ENCODE data around the gene P4HB. TPM values are rescaled to one million over a fixed set of nuclear protein-coding genes. Genes with fewer than 3 reads are reported as not detected.

P4HB gene
- total RNA-seq, 1 experiment from 2014 or later: 759 TPM

- POLR2A ChIA-PET: no interaction called here
- DNase-seq (ENCODE audit: low read depth, low spot score): no peak
Measured at GRCh38 chr17:81838753-81839255, 21.5 kb downstream of the P4HB start.

DNA sequence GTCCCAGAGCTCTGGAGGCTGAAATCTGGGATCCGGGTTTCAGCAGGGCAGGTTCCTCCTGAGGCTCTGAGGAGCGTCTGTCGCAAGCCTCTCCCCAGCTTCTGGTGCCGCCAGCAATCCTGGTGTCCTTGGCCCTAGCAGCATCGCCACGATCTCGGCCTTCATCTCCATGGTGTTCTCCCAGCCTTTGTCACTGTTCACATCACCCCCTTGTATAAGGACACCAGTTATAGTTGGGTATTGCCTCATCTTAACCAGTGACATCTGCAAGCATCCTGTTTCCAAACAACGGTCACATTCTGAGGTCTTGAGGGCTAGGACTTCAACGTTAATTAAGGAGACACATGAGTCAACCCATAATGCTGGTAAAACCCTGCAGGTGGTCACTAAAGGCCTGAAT is 22.7 kb downstream of the P4HB start:
- Histone ChIP-seq H3K27ac (ENCODE audit: low read length) (no peak overlapping the region), H3K36me3 (ENCODE audit: control insufficient read depth, insufficient read depth, low read length) (no peaks in the 10 kb centered on the region; the same call in 1 of the 2 replicates), H3K9me3 (ENCODE audit: control insufficient read depth, insufficient read depth, low read depth, low read length) (no peaks in the 10 kb centered on the region), H3K4me3 (ENCODE audit: low read depth in 2 of 2, low read length in 2 of 2) (no peak overlapping the region), H3K27me3 (ENCODE audit: control insufficient read depth, insufficient read depth, low read length) (no peaks in the 10 kb centered on the region), H3K4me1 (ENCODE audit: control insufficient read depth, insufficient read depth, low read length) (peaks cover 4% of the 10 kb centered on the region; the same call in 1 of the 2 replicates)
- ChIA-PET POLR2A (interaction anchor here (0.6 kb wide), 1 partner anchor 36 kb away, joined by 3 read pairs; no protein-coding TSS in a partner anchor), CTCF (no interaction called here)
- DNase-seq (ENCODE audit: low read depth, low spot score) (no peak), ATAC-seq (no peak)
- intact Hi-C loops (cut with micrococcal nuclease; ENCODE audit: unreplicated experiment) (no loop called here), in situ Hi-C loops (cut with HindIII; ENCODE audit: low pct_unique_long_range_greater_than_20kb, low sequenced_read_pairs) (no loop called here)
- TF ChIP-seq CTCF (IDR thresholded peaks at IDR 0.05) (no peak), POLR2AphosphoS5 (IDR thresholded peaks at IDR 0.05; ENCODE audit: low read depth, low read length) (no peak), SIN3A (IDR thresholded peaks at IDR 0.05; ENCODE audit: borderline replicate concordance, insufficient read depth, low read depth, low read length) (no peak), TCF7L2 (IDR thresholded peaks at IDR 0.05; ENCODE audit: low read depth, low read length) (no peak)
- TF ChIP-seq, protein P1, sequence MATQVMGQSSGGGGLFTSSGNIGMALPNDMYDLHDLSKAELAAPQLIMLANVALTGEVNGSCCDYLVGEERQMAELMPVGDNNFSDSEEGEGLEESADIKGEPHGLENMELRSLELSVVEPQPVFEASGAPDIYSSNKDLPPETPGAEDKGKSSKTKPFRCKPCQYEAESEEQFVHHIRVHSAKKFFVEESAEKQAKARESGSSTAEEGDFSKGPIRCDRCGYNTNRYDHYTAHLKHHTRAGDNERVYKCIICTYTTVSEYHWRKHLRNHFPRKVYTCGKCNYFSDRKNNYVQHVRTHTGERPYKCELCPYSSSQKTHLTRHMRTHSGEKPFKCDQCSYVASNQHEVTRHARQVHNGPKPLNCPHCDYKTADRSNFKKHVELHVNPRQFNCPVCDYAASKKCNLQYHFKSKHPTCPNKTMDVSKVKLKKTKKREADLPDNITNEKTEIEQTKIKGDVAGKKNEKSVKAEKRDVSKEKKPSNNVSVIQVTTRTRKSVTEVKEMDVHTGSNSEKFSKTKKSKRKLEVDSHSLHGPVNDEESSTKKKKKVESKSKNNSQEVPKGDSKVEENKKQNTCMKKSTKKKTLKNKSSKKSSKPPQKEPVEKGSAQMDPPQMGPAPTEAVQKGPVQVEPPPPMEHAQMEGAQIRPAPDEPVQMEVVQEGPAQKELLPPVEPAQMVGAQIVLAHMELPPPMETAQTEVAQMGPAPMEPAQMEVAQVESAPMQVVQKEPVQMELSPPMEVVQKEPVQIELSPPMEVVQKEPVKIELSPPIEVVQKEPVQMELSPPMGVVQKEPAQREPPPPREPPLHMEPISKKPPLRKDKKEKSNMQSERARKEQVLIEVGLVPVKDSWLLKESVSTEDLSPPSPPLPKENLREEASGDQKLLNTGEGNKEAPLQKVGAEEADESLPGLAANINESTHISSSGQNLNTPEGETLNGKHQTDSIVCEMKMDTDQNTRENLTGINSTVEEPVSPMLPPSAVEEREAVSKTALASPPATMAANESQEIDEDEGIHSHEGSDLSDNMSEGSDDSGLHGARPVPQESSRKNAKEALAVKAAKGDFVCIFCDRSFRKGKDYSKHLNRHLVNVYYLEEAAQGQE (IDR thresholded peaks at IDR 0.05; ENCODE audit: insufficient read depth in 1 of 2, low read depth in 2 of 2, low read length in 1 of 2): no peak
- BruUV-seq (replicated peaks): no TSS peak

More at GRCh38 chr17:81838753-81839255, 21.5 kb downstream of the P4HB start:
- in situ Hi-C loops (cut with HindIII; ENCODE audit: low pct_unique_long_range_greater_than_20kb, low sequenced_read_pairs) (no loop called here), intact Hi-C loops (cut with micrococcal nuclease; ENCODE audit: unreplicated experiment) (no loop called here)
- BruUV-seq (replicated peaks): no TSS peak
- H3K27ac ChIP-seq (ENCODE audit: low read length): no peak overlapping the region
- H3K4me3 ChIP-seq (ENCODE audit: low read depth in 2 of 2, low read length in 2 of 2): no peak overlapping the region
- TF ChIP-seq SIN3A (IDR thresholded peaks at IDR 0.05; ENCODE audit: borderline replicate concordance, insufficient read depth, low read depth, low read length) (no peak), TCF7L2 (IDR thresholded peaks at IDR 0.05; ENCODE audit: low read depth, low read length) (no peak), POLR2AphosphoS5 (IDR thresholded peaks at IDR 0.05; ENCODE audit: low read depth, low read length) (no peak), CTCF (IDR thresholded peaks at IDR 0.05) (no peak)
- TF ChIP-seq, protein P1 (IDR thresholded peaks at IDR 0.05; ENCODE audit: insufficient read depth in 1 of 2, low read depth in 2 of 2, low read length in 1 of 2): no peak
- no peak for ATAC-seq
- peaks cover 4% of the 10 kb centered on the region; the same call in 1 of the 2 replicates for H3K4me1 ChIP-seq (ENCODE audit: control insufficient read depth, insufficient read depth, low read length)
- no peaks in the 10 kb centered on the region for H3K27me3 ChIP-seq (ENCODE audit: control insufficient read depth, insufficient read depth, low read length)
- no peaks in the 10 kb centered on the region; the same call in 1 of the 2 replicates for H3K36me3 ChIP-seq (ENCODE audit: control insufficient read depth, insufficient read depth, low read length)
- H3K9me3 ChIP-seq (ENCODE audit: control insufficient read depth, insufficient read depth, low read depth, low read length): no peaks in the 10 kb centered on the region
- CTCF ChIA-PET: no interaction called here
